HL-60/S4 treated with retinoic acid at 250 ng/mL for 4 days and 3 days (cell line): ENCODE measurements around the gene CCDC57.

Experiments used
- in situ Hi-C: fragments of 300-500 bp; cut with MboI; formaldehyde crosslinking; loops from 2 replicates; pipeline ENCODE4 v1.7.0; 2022; ENCODE audit warnings: low sequenced_read_pairs

CCDC57 gene

GRCh38 chr17:82246365-82247181 is 33.9 kb upstream of the CCDC57 start:
- in situ Hi-C loops = no loop called here

GRCh38 chr17:82246040-82246364 is 33.4 kb upstream of the CCDC57 start:
- in situ Hi-C loops = no loop called here

GRCh38 chr17:82245134-82246039 is 32.7 kb upstream of the CCDC57 start:
- in situ Hi-C loops = no loop called here

DNA sequence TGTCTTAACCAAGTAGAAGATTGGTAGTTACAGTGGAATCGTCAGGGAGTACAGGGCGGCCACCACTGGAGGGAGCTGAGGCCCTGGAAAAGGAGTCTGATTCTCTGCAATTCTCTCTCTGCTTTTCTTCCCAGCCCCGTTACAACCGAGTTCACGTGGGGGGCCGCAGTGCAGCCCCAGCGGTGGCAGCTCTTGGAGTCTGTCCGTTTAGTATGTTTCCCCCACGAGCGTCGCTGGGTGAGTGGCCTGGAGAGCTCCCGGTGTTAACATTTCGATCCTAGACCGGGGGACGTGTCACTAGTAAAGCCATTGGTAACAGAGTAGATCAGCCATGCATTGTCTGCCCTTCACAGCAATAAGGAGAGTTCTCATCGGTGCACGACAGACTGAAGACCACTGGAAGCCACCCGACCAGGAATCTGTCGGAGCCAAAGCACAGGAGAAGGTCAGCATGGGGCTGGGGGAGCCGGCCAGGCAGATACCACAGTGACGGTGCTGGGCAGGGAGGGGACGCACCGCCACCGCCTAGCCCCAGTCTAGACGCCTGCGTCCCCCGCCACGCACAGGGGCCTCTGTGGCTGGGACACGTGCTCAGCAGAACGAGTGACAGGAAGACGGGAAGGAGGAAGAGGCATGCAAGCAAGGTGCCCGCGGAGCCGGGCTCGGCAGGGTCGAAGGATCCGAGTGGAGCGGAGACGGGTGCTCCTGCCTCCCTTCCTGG is 31.9 kb upstream of the CCDC57 start:
- in situ Hi-C loops = no loop called here

GRCh38 chr17:82243648-82244412 is 31.2 kb upstream of the CCDC57 start:
- in situ Hi-C loops = no loop called here

- in situ Hi-C loops = no loop called here
Measured at GRCh38 chr17:82242977-82243647, 30.5 kb upstream of the CCDC57 start.

DNA sequence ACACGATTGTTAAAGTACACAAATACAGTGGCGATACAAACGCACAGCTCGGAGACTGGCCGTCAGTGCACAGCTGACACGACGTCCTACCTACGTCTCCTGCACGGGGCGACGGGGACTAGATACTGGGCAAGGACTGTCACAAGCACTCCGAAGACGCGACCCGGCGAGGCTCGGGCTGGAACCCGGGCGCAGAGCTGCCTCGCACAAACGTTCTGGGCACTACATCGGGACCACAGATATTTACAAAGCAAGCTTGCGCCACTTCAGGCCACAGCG is 30.0 kb upstream of the CCDC57 start:
- in situ Hi-C loops = no loop called here

DNA sequence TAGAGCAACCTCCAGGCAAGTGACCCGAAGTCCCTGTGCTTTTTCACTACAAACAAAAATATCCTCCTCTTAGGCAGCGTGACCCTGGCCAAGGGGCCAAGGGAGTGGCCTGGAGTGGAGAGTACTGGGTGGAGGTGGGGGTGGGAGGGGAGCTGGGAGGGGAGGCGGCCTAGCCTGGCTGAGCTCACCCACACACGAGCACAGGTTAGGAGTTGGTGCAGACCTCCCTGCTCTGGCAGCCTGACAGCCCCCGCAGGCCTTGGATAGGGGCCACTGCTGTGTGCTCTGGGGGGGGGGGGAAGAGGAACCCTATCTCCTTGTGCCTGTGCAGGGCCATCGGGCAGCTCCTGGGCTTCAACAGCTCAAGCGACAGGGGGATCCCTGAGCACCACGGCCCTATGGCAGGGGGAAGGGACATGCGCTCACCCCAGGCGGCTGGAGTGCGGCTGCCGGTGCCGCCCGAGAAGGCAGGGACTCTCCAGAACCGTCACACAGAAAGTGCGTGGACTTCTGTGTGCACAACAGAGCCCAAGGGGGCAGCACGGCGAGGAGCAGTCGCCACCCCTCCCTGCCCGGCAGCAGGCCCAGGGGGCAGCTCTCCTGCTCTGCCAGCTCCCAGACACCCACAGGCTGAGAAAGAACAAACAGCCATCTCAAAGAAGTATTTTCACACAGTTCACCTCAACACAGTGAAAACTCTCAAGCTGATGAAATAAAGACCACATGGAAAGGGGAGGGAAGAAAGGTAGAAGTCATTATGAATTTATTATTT is 29.5 kb upstream of the CCDC57 start:
- in situ Hi-C loops = no loop called here

DNA sequence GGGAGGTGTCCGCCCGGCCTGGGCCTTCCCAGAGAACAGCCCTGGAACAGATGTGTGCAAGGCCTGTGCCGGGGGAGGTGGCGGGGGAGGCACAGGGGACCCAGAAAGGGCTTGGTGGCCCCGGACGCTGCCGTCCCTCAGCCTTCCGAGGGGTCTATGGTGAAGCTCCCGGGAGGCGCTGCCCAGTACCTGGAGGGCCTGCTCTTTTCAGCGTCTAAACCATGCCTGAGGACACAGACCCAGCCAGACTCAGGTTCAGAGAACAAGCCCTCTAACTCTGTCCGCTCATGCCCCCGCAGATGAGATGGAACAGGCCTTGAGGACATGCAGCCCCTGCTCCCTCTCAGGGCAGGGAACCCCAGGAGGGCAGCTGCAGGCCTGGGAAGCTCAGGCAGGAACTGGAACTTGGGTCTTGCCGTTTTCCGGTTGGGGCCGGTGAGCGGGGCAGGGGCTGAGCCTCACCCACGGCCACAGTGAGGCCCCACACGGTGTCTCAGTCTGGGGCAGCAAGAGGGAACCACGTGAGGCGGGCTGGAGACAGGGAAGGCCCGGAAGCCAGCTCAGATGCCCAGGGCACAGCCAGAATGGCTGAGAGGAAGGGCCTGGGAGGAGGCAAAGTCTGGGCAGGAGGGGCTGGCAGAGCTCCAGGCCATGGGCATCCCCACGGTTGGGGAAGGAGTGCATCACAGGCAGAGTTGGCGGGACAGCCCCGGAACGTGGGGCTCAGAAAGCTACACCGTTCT is 28.7 kb upstream of the CCDC57 start:
- in situ Hi-C loops = no loop called here

DNA sequence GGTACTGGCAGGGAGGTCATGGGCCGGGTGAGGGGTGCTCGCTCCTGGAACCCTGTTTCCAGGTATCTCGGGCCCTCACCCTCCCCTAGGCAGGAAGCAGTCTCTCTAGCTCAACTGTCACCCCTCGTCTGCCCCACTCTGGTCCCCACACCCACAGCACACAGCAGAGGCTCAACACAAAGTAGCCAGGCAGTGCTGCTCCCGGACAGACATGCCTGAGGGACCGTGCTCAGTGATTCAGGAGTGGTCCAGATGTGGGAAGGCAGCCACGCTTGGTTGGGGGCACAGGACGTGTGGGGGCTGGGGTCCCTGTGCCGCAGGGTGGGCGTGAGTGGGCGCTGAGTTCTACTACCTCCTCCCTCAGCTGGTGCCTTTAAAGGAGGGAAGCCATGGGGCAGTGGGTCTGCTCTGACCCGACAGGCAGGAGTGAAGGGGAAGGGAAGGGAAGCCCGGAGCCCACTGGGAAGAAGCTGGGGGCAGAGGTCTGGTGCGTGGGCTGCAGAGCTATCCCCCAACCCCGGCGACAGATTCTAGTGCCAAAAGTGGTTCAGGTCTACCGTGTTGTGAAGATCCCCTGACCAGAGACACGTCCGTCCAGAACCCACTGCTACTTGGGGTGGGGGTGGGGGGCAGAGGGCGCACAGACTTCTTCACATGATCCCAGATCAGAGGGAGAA is 28.0 kb upstream of the CCDC57 start:
- in situ Hi-C loops = no loop called here

DNA sequence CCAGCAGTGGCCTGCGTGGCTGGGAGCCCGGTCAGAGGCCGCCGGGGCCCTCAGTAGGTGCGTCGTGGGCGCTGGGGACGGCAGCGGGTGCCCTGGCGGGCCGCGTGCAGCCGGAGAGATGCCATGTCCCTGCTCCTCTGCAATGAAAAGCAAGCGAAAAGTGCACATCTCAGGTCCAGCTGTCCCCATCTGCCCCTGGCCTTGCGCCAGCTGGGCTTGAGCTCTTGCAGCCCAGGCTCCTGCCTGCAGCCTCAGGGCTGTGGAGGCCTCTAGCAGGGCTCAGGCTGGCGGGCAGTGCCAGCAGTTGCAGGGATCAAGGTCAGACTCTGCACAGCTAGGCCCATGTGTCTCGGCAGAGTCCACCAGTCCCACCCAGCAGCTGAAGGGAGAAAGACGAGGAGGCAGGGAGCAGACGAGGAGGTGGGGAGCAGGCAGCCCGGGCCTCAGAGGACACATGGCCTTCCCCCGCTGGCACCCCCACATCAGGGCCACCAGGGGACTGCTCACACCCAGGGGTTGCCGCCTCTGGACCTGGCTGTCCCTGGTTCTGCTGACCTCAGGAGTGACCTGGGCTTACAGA is 27.4 kb upstream of the CCDC57 start:
- in situ Hi-C loops = no loop called here

DNA sequence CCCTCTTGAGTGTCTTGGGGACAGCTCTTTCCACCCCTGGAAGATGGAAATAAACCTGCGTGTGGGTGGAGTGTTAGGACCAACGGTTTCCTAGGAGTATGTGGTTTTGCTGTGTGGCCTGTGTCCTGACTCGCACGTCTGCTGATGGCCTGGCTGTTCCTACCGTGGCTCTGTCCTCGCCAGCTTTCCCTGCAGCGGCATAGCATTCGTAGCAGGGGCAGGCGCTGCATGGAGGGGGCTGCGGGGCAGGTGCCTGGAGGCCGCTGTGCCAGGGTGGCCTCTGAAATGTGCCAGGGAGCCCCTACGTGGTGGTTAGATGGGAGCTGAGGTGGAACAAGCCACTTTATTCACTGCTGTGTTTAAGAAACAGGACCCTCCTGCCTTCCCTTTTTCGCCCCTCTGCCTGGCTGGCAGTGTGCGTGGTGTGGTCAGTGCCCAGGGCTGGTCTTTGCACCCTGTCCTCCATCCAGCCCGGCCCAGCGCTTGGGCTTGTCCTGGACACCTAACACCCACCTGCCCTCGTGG is 26.8 kb upstream of the CCDC57 start:
- in situ Hi-C loops = no loop called here

DNA sequence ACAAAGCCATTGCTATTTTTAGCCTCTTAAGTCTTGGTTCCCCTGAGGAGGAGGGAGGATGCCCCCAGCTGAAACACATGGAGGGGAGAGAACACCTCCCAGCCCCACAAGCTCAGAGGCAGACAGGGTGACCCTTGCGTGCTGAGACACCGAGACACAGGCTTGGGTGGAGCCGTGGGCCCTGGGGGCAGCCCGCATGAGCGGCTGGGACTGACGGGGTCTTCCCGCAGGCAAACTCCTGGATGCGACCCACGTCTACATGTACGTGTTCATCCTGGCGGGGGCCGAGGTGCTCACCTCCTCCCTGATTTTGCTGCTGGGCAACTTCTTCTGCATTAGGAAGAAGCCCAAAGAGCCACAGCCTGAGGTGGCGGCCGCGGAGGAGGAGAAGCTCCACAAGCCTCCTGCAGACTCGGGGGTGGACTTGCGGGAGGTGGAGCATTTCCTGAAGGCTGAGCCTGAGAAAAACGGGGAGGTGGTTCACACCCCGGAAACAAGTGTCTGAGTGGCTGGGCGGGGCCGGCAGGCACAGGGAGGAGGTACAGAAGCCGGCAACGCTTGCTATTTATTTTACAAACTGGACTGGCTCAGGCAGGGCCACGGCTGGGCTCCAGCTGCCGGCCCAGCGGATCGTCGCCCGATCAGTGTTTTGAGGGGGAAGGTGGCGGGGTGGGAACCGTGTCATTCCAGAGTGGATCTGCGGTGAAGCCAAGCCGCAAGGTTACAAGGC is 26.0 kb upstream of the CCDC57 start:
- in situ Hi-C loops = no loop called here

- in situ Hi-C loops = no loop called here
Measured at GRCh38 chr17:82237746-82238471, 25.3 kb upstream of the CCDC57 start.

DNA sequence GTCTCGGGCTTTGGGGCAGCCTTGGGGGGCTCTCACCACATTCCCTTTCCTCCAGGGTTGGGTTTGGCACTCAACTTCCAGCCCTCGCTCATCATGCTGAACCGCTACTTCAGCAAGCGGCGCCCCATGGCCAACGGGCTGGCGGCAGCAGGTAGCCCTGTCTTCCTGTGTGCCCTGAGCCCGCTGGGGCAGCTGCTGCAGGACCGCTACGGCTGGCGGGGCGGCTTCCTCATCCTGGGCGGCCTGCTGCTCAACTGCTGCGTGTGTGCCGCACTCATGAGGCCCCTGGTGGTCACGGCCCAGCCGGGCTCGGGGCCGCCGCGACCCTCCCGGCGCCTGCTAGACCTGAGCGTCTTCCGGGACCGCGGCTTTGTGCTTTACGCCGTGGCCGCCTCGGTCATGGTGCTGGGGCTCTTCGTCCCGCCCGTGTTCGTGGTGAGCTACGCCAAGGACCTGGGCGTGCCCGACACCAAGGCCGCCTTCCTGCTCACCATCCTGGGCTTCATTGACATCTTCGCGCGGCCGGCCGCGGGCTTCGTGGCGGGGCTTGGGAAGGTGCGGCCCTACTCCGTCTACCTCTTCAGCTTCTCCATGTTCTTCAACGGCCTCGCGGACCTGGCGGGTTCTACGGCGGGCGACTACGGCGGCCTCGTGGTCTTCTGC is 24.6 kb upstream of the CCDC57 start:
- in situ Hi-C loops = no loop called here
